Measurements from ENCODE around the gene ARL6IP6.

Gene ARL6IP6

DNA sequence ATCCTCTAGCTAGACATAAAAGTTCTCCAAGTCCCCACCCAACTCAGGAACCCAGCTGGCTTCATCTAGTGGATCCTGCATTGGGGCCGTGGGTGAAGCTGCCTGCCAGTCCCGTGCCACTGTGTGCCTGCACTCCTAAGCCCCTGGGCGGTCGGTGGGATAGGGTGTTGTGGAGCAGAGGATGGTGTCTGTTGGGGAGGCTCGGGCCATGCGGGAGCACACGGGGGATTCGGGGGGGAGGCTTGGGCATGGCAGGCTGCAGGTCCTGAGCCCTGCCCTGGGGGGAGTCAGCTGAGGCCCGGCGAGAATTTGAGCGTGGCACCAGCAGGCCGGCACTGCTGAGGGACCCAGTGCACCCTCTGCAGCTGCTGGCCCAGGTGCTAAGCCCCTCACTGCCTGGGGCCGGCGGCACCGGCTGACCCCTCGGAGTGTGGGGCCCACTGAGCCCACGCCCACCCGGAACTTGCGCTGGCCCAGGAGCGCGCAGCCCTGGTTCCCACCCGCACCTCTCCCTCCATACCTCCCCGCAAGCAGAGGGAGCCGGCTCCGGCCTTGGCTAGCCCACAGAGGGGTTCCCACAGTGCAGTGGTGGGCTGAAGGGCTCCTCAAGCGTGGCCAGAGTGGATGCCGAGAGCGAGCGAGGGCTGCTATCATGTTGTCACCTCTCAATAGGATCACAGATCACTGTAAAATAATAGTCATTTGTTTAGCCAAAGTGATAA is 86.4 kb downstream of the ARL6IP6 start:
- no peak for DNase-seq (ENCODE audit: low read depth)

DNA sequence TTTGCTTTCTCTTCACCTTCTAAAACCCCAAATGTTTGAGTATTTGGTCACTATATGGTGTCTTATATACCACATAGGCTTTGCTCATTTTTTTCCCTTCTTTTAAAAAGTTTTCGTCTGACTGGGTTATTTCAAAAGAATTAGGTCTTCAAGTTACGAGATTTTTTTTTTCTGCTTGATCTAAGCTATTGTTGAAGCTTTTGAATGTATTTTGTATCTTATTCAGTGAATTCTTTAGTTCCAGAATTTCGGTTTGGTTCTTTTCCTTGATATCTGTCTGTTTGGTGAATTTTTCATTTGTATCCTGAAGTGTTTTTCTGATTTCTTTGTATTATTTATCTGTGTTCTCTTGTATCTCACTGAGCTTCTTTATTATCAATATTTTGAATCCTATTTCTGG is 93.5 kb downstream of the ARL6IP6 start:
- no peak for DNase-seq (ENCODE audit: low read depth)

Measured in HS-5 (cell line).